ENCODE results near the gene PKNOX1.
"Not testable (repeated sequence)": the region's sequence is repeated elsewhere in the genome, so short reads cannot be mapped to it uniquely, and the experiment has no call there.

PKNOX1 gene

DNA sequence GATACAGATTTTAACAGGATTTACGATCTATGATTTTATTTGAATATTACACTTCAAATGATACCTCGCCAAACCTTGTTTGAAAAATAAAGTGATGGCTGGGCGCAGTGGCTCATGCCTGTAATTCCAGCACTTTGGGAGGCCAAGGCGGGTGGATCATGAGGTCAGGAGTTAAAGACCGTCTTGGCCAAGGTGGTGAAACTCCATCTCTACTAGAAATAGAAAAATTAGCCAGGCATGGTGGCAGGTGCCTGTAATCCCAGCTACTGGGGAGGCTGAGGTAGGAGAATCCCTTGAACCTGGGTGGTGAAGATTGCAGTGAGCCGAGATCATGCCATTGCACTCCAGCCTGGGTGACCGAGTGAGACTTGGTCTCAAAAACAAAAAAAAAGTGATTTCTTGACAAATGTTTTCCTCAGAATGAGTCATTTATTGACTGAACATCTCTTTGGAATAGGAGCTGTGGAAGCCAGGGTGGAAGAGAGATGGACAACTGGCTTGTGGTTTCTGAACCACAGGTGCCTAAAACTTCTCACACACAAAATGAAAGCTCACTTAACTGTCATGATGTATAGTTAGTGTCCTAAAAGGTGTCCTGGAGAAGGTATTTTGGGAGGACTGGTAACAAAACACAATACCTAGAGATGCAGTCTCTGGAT lies 11.9 kb downstream of the PKNOX1 start:
- H3K4me1 Mint-ChIP-seq = peaks cover 28 to 44% of the 10 kb centered on the region in 2 donors
- peaks cover under 1 to 7% of the 10 kb centered on the region in 2 donors for H3K36me3 Mint-ChIP-seq
- no peaks in the 10 kb centered on the region for H3K27me3 Mint-ChIP-seq
- peak overlapping the region; percentile 60 for H3K27ac Mint-ChIP-seq
- peak overlapping the region; percentile 9 to 60 for H3K4me3 Mint-ChIP-seq
- ATAC-seq (replicated peaks) = no peak
- no peak for DNase-seq
- no peaks in the 10 kb centered on the region for H3K9me3 Mint-ChIP-seq

DNA sequence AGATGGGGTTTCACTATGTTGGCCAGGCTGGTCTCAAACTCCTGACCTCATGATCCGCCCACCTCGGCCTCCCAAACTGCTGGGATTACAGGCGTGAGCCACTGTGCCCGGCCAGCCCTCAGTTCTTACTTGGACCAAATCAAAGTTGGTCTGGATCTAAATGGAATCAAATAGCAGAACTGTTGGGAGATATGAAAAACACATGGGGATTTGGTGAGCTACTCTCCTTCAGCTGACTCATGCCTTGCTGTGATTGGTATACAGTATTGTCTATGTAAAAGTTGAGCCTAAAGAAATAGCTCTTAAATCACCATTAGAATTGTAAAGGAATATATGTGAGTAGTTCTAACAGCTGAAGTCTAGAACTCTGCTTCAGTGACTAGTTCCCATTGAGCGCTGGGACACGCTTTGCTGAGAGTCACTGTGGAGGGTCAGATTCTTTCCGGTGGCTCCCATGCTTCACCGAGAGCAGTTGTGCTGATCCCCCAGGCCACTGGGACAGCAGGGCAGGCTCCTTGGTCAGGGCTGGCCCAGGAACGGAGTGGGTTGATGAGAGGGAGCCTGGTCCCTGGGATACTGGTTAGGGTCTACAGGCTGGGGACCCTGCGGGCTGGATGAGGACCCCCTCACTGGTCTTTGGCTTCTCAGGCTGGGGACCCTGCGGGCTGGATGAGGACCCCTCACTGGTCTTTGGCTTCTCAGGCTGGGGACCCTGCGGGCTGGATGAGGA lies 14.0 kb downstream of the PKNOX1 start:
- Mint-ChIP-seq H3K27ac (no peak overlapping the region), H3K27me3 (no peaks in the 10 kb centered on the region), H3K9me3 (no peaks in the 10 kb centered on the region), H3K36me3 (peaks cover 3 to 7% of the 10 kb centered on the region in 2 donors), H3K4me1 (peaks cover 28 to 43% of the 10 kb centered on the region in 2 donors), H3K4me3 (no peak overlapping the region)
- no peak for DNase-seq
- ATAC-seq (replicated peaks) = no peak

DNA sequence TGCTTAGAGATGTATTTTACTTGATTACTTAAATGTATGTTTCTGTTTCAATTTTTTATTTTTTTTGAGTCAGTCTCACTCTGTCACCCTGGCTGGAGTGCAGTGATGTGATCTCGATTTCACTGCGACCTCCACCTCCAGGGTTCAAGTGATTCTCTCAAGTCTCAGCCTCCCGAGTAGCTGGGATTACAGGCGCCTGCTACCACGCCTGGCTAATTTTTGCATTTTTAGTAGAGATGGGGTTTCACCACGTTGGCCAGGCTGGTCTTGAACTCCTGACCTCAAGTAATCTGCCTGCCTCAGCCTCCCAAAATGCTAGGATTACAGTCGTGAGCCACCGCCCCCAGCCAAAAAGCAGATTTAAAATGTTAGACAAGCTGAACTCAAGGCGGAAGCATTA lies 15.0 kb downstream of the PKNOX1 start:
- not testable (repeated sequence) for DNase-seq; H3K4me3 Mint-ChIP-seq; H3K9me3 Mint-ChIP-seq; H3K27ac Mint-ChIP-seq; H3K27me3 Mint-ChIP-seq; ATAC-seq (replicated peaks); H3K36me3 Mint-ChIP-seq
- H3K4me1 Mint-ChIP-seq = peaks cover 28 to 43% of the 10 kb centered on the region in 2 donors

DNA sequence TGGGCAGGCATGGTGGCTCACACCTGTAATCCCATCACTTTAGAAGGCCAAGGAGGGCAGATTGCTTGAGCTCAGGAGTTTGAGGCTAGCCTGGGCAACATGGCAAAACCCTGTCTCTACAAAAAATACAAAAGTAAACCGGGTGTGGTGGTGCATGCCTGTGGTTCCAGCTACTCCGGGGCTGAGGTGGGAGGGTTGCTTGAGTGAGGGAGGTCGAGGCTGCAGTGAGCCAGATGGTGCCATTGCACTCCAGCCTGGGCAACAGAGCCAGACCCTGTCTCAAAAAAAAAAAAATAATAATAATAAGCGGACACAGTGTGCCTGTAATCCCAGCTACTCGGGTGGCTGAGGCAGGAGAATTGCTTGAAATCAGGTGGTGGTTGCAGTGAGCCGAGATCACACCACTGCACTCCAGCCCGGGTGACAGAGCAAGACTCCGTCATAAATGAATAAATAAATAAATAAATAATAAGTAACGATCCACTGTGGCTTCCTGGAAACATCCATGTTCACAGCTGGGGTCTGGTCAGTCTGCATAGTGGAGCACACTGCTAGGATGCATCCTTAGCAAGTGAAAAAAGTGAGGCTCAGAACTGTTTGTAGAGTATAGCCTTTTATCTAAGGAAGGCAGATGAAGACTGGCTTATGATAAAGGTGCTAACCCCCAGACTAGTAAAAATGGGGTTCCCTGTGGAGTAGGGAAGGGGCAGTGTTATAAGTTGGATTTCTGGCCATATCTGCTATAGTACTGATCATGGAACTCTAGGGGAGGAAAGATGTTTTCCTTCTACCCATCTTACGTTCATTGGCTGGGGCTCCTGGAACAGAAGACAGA lies 15.7 kb downstream of the PKNOX1 start:
- DNase-seq (no peak), ATAC-seq (replicated peaks) (no peak)
- Mint-ChIP-seq H3K4me1 (peaks cover 28 to 43% of the 10 kb centered on the region in 2 donors), H3K9me3 (no peaks in the 10 kb centered on the region), H3K27me3 (no peaks in the 10 kb centered on the region), H3K4me3 (no peak overlapping the region), H3K36me3 (peaks cover 3 to 7% of the 10 kb centered on the region in 2 donors), H3K27ac (no peak overlapping the region)

DNA sequence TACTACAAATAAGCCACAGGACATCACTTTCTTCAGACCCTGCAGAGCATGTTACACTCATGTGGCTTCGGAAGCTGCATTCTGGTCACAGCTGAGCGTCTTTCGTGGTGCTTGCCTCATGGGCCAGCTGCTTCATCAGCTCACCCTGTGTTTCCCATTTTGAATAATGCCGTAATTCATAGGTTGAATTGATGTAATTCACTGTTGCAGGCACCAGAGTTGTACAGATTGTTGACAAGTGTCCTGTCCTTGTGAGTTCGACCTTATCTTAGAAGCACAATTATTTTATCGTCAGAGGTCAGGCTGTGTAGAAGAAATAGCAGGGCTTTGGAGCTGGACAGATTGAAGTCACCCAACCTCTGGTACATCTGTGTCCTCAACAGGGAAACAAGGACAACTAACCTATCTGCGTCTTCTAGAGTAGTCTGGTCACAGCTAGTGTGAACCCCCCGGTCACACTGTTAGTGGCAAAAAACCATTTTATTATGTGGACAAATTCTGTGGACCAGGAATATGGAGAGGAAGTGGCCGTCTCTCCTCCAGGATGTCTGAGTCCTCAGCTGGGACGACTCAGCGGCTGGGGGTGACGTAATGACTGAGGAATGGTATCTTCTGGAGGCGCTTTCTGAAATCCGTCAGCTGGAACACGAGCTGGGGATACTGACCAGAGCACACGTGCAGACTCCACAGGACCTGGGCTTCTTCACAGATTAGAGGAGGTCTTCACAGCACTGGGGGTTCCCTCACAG lies 17.8 kb downstream of the PKNOX1 start:
- H3K27ac Mint-ChIP-seq = no peak overlapping the region
- no peaks in the 10 kb centered on the region for H3K9me3 Mint-ChIP-seq
- no peaks in the 10 kb centered on the region for H3K27me3 Mint-ChIP-seq
- peaks cover 20 to 42% of the 10 kb centered on the region in 2 donors for H3K4me1 Mint-ChIP-seq
- H3K36me3 Mint-ChIP-seq = peaks cover 3 to 8% of the 10 kb centered on the region in 2 donors
- ATAC-seq (replicated peaks) = peak; percentile 78 to 86
- DNase-seq = no peak
- H3K4me3 Mint-ChIP-seq = no peak overlapping the region

DNA sequence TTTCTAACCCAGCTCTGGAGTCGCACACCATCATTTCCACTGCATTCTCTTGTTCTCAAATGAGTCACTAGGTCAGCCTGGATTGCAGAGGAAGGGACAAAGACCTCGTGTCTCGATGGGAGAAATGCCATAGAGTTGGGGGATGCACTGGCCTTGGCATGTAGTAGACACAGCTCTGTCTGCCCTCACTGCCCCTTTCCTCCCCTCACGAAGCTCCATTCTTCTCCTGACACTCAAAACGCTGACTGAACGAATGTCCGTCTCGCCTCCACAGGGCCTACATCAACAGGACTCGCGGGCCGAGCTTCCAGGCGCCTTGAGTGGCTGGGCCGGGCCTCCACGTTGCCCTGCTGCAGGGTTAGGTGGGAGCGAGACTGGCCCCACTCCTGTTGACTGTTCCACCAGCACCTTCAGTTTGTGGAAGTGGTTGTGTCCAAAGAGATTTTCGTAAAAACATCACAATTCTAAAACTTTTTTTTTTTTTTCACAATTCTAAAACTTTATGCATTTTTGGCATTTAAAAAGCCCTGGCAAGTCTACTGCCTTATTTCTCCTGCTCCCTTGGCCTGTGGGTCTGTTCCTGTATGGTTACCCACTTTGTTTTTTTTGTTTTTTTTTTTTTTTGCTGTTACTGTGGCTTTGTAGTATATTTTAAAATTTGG lies 18.8 kb downstream of the PKNOX1 start:
- no peak overlapping the region for H3K27ac Mint-ChIP-seq

DNA sequence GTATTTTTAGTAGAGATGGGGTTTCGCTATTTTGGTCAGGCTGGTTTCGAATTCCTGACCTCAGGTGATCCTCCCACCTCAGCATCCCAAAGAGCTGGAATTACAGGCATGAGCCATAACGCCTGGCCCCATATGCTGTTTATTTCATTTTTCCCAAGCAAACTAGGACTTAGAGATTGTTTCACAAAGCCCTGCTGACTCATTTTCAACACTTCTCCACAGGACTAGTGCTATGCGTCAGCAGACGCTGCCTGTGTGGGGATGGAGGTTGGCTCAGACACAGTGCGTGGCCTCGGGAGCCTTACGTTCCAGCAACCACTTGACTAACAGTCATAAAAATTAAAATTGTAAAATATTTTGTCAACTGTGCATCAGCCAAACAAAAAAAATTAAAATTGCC lies 22.7 kb downstream of the PKNOX1 start:
- peaks cover 11 to 16% of the 10 kb centered on the region in 2 donors for H3K9me3 Mint-ChIP-seq

More for the DNA sequence above, 18.8 kb downstream of the PKNOX1 start:
- DNase-seq (no peak), ATAC-seq (replicated peaks) (no peak)
- H3K36me3 Mint-ChIP-seq = peaks cover 9 to 16% of the 10 kb centered on the region in 2 donors
- no peaks in the 10 kb centered on the region for H3K27me3 Mint-ChIP-seq
- peaks cover 5% of the 10 kb centered on the region in 2 donors for H3K9me3 Mint-ChIP-seq
- no peak overlapping the region for H3K4me3 Mint-ChIP-seq
- H3K4me1 Mint-ChIP-seq = peaks cover 20 to 34% of the 10 kb centered on the region in 2 donors

DNA sequence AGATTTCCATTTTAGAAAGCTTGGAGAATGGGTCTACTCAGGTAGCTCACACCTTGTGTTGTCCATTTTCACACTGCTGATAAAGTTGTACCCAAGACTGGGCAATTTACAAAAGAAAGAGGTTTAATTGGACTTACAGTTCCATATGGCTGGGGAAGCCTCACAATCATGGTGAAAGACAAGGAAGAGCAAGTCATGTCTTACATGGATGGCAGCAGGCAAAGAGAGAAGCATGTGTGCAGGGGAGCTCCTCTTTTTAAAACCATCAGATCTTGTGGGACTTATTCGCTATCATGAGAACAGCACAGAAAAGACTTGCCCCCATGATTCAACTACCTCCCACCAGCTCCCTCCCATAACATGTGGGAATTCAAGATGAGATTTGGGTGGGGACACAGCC lies 23.6 kb downstream of the PKNOX1 start:
- not testable (repeated sequence) for DNase-seq; H3K27me3 Mint-ChIP-seq; H3K27ac Mint-ChIP-seq; ATAC-seq (replicated peaks); H3K4me3 Mint-ChIP-seq
- H3K36me3 Mint-ChIP-seq = peaks cover 22 to 38% of the 10 kb centered on the region in 2 donors
- H3K9me3 Mint-ChIP-seq = peaks cover 11 to 16% of the 10 kb centered on the region in 2 donors
- peaks cover 2 to 12% of the 10 kb centered on the region in 2 donors for H3K4me1 Mint-ChIP-seq

More for the DNA sequence above, 22.7 kb downstream of the PKNOX1 start:
- H3K4me1 Mint-ChIP-seq = peaks cover 4 to 9% of the 10 kb centered on the region in 2 donors
- no peak overlapping the region for H3K27ac Mint-ChIP-seq
- no peak overlapping the region for H3K4me3 Mint-ChIP-seq
- no peaks in the 10 kb centered on the region for H3K27me3 Mint-ChIP-seq
- H3K36me3 Mint-ChIP-seq = peaks cover 20 to 36% of the 10 kb centered on the region in 2 donors
- ATAC-seq (replicated peaks) (no peak), DNase-seq (no peak)

DNA sequence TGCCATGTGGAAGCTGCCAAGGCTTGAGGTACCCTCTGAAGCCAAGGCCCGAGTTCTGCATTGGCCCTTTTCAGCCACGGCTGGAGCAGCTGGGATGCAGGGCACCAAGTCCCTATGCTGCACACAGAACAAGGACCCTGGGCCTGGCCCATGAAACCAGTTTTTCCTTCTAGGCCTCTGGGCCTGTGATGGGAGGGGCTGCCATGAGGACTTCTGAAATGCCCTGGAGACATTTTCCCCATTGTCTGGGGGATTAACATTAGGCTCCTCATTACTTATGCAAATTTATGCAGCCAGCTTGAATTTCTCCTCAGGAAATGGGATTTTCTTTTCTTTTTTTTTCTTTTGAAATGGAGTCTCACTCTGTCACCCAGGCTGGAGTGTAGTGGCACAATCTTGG lies 24.8 kb downstream of the PKNOX1 start:
- not testable (repeated sequence) for H3K4me3 Mint-ChIP-seq; ATAC-seq (replicated peaks); H3K27me3 Mint-ChIP-seq; DNase-seq; H3K27ac Mint-ChIP-seq
- Mint-ChIP-seq H3K36me3 (peaks cover 24 to 44% of the 10 kb centered on the region in 2 donors), H3K4me1 (peaks cover 0 to 12% of the 10 kb centered on the region in 2 donors), H3K9me3 (peaks cover 11 to 16% of the 10 kb centered on the region in 2 donors)

DNA sequence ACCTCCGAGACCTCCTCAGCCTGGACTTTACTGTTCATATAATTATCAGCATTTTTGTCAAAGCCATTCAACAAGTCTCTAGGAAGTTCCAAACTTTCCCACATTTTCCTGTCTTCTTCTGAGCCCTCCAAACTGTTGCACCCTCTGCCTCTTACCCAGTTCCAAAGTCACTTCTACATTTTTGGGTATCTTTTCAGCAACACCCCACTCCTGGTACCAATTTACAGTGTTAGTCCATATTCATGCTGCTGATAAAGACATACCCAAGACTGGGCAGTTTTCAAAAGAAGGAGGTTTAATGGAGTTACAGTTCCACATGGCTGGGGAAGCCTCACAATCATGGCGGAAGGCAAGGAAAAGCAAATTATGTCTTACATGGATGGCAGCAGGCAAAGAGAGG lies 25.7 kb downstream of the PKNOX1 start:
- not testable (repeated sequence) for ATAC-seq (replicated peaks); H3K4me3 Mint-ChIP-seq; H3K27ac Mint-ChIP-seq; DNase-seq; H3K27me3 Mint-ChIP-seq
- Mint-ChIP-seq H3K36me3 (peaks cover 29 to 49% of the 10 kb centered on the region in 2 donors), H3K4me1 (peaks cover 3 to 12% of the 10 kb centered on the region in 2 donors), H3K9me3 (peaks cover 11 to 16% of the 10 kb centered on the region in 2 donors)

DNA sequence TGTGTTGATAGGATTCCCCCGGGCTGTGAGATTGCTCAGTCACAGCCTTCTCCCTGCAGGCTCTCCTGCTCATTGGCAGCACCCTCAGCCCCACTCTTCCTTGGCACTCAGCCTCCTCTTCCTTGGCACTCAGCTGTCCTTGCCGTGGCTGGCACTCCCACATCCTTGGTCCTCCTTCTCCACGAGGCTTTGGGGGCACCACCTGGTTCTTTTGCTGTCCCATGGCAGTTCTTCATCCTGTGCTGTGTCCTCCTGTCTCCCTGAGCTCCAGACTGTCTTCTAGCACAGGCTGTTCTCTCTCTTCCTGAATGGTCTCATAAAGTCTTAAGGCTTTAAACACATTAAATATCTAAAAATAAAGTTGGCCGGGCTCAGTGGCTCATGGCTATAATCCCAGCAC lies 27.0 kb downstream of the PKNOX1 start:
- Mint-ChIP-seq H3K9me3 (peaks cover 11 to 16% of the 10 kb centered on the region in 2 donors), H3K4me1 (peaks cover 3 to 6% of the 10 kb centered on the region in 2 donors), H3K36me3 (peaks cover 34 to 53% of the 10 kb centered on the region in 2 donors), H3K27ac (no peak overlapping the region), H3K4me3 (no peak overlapping the region), H3K27me3 (no peaks in the 10 kb centered on the region)
- no peak for DNase-seq
- ATAC-seq (replicated peaks) = no peak

DNA sequence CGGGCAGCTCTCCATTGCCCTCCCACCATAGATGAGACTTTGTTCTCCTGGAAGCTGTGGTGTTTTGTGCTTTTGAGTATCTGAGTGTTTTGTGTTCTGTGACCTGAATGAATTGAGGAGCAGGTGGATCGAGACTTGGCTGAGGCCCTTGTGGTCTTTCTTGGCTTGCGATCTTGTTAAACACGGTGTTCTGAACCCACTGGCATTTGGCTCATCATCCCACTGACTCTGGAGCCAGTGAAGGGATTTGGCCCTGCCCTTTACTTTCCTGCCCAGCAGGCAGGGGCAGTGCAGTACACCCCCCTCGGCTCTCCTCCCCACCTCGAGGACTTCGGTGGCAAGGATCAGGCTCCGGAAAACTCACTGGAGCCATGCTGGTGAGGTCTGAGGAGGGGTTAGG lies 30.6 kb downstream of the PKNOX1 start:
- Mint-ChIP-seq H3K4me3 (no peak overlapping the region), H3K9me3 (peaks cover 3 to 7% of the 10 kb centered on the region in 2 donors), H3K27ac (no peak overlapping the region), H3K36me3 (peaks cover 31 to 51% of the 10 kb centered on the region in 2 donors), H3K27me3 (no peaks in the 10 kb centered on the region), H3K4me1 (peaks cover 3 to 6% of the 10 kb centered on the region in 2 donors)
- ATAC-seq (replicated peaks) = no peak
- no peak for DNase-seq

DNA sequence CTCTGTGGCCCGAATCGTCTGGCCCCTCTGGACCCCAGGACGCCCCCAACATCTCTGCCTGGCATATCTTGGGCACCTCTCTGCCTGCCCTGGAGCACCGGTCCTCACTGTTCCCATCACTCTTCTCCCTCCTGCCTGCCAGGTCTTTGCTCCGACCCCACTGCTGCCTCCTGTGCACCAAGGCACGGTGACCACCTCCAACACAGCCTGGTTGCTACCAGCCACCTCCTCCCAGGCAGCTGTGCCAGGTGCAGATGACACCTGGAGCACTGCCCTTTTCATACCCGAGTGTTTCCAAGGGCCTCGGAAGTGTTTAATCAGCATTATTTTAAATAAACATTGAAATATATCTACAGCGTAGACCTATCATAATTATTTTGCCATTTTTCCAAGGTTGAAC lies 31.3 kb downstream of the PKNOX1 start:
- Mint-ChIP-seq H3K4me3 (no peak overlapping the region), H3K27ac (no peak overlapping the region), H3K4me1 (peaks cover 3 to 6% of the 10 kb centered on the region in 2 donors), H3K36me3 (peaks cover 28 to 49% of the 10 kb centered on the region in 2 donors), H3K9me3 (peaks cover 0 to 3% of the 10 kb centered on the region in 2 donors), H3K27me3 (no peaks in the 10 kb centered on the region)
- ATAC-seq (replicated peaks) (no peak), DNase-seq (no peak)
